Measurements from ENCODE around the gene FAM131C.

The FAM131C gene

DNA sequence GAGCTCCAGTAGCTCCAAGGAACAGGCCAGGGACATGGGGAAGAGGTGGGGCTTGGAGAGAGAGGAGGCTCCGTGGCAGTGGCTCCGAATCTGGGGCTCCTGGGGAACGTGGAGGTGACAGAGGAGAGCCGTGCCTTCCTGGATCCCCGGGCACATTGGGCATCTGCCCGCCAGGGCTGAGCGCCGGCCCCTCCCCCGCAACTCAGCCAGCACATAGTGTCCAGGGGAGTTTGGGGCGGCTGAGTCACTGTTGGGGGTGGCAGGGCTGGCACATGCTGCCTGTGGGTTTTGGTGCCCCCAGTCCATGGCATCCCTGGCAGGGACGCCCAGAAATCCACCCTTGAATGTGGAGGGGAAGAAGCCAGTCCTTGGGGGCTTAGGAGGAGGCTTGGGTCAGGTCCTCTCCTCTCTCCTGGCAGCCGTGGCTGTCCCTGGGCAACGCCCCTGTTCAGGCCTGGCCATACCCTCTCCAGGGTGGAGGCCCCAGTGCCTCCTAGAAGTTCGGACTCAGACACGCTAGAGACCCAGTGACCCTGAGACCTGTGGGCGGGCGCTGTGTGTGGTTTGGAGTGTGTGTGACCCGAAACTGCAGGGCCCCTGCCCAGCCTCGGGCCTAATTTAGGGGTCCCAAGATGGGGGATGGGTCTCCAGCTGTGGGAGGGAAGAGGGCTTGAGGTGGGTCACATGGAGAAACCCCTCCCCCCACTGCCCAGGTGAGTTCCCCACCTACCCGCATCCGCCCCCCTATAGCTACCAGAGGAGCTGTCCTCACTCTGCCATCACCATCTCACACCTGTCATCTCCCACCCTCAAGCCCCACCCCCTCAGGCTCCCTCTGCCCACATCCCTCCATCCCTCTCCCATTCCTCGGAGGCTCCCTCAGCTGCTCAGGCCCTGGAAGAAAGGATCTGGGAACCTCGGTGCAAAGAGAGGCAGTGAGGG lies 57.2 kb downstream of the FAM131C start:
- TF ChIP-seq, protein P1, sequence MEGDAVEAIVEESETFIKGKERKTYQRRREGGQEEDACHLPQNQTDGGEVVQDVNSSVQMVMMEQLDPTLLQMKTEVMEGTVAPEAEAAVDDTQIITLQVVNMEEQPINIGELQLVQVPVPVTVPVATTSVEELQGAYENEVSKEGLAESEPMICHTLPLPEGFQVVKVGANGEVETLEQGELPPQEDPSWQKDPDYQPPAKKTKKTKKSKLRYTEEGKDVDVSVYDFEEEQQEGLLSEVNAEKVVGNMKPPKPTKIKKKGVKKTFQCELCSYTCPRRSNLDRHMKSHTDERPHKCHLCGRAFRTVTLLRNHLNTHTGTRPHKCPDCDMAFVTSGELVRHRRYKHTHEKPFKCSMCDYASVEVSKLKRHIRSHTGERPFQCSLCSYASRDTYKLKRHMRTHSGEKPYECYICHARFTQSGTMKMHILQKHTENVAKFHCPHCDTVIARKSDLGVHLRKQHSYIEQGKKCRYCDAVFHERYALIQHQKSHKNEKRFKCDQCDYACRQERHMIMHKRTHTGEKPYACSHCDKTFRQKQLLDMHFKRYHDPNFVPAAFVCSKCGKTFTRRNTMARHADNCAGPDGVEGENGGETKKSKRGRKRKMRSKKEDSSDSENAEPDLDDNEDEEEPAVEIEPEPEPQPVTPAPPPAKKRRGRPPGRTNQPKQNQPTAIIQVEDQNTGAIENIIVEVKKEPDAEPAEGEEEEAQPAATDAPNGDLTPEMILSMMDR (IDR thresholded peaks at IDR 0.05; ENCODE audit: control insufficient read depth, extremely low read depth, insufficient read depth): no peak
- H3K4me3 ChIP-seq (ENCODE audit: low read depth, low read length): no peak overlapping the region
- DNase-seq (ENCODE audit: low read depth): no peak

DNA sequence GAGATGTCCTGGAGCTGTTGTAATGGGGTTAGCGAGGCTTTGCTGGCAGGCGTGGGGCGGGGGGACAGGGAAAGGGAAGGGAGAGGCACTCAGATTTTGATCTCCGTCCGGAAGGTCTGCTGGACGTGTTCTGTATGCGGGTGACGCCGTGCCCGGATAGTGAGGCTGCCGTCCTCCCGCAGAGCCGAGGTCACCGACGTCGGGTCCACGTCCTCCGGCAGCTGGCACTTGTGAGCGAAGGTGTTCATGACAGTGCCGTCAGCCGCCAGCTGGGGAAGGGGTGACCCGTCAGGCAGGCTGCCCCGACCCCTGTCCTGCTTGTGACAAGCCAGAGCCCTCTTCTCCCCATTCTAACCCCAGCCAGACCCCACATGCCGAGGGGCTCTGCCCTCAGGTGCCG lies 58.0 kb downstream of the FAM131C start:
- H3K4me3 ChIP-seq (ENCODE audit: low read depth, low read length): no peak overlapping the region
- TF ChIP-seq, protein P1 (IDR thresholded peaks at IDR 0.05; ENCODE audit: control insufficient read depth, extremely low read depth, insufficient read depth): no peak
- DNase-seq (ENCODE audit: low read depth): no peak

DNA sequence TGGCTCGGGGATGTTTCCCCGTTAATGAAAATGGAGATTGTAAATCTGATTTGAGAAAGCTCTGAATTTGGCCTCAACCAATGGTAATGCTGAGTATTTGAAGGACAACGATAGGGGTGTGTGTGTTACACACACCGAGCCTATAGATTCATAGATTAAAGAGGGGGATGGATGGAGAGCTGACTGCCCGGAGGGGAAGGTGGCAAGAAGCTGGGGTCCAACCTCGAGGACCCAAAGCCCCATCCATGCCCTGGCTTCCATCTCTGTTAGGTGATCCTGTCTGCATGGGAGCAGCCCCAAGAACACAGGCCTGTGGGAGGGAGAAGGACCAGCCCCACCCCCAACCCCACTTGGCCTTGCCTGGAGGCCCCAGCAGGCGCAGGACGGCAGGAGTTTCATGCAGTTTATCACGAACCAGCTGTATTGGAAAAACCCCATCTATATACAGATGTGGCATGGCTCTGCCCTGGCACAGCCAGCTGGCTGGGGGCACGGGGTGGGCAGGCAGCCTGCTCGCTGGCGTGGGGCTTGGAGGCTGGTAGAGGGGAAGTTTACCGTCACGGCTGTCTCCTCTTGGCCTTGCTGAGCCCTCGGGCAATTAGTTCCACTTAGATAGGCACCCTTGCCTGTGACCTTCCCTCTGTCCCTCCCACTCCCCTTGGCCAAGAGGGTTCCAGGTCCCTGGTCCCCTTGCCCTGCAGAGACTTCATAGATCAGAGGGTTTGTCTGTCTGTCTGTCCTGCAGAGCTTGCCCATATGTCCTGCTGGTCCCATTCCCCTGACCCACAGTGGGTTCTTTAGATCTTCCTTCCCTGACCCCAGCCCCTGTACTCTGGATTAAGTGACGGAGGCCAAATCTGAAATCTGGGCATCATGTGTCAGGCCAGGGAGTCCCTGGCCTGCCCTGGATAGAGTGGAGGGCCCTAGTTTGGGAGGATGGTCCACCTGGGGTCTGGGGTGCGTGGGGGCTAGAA lies 58.7 kb downstream of the FAM131C start:
- no peak for DNase-seq (ENCODE audit: low read depth)
- TF ChIP-seq, protein P1 (IDR thresholded peaks at IDR 0.05; ENCODE audit: control insufficient read depth, extremely low read depth, insufficient read depth): no peak
- H3K4me3 ChIP-seq (ENCODE audit: low read depth, low read length): no peak overlapping the region

DNA sequence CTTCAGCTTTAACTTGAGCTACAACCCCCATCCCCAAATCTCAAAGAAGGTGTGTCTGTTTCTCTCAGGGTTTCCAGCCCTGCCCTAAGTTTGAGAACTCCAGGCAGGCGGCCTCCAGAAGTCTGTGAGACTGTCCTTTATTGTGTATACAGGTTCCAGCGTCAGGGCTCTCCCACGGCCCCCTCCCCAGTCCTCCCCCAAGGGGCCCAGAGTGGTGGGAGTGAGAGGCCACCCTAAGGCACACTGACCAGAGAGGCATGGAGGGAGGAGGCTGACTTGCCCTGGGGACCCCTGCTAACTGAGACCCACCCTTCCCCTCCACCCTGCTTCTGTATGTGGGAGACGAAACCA lies 59.6 kb downstream of the FAM131C start:
- H3K4me3 ChIP-seq (ENCODE audit: low read depth, low read length): no peak overlapping the region
- DNase-seq (ENCODE audit: low read depth): no peak
- TF ChIP-seq, protein P1 (IDR thresholded peaks at IDR 0.05; ENCODE audit: control insufficient read depth, extremely low read depth, insufficient read depth): no peak

DNA sequence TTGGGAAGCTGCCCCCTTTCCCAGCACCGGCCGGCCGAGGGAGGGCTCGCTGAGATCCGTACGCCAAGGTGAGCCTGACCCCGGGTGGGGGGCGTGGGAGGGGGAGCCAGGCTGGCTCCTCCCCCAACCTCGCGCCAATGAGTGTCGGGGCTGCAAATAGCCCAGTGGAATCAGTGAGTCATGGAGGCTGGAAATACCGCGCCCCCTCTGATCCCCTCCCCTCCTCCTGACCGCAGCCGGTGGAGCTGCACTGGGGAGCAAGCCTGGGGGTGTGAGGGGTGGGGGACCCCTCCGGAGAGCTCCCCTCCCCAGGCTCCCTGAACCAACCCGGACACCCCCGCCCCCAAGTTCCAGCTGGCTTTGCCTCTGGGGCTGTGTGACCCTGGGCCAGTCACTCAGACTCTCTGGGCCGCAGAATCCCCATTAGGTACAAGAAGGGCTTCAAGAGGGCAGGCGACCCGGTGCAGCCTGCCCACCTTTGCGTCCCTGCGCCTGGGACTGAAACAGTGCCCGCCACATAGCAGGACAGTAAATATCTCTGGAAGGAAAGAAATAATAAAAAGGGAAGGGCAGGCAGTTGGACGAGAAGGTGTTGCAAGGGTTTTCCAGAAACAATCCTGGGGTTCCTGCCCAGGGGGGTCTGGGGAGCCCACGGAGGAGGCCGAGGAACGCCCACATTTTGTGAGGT lies 60.1 kb downstream of the FAM131C start:
- H3K4me3 ChIP-seq (ENCODE audit: low read depth, low read length): no peak overlapping the region
- DNase-seq (ENCODE audit: low read depth): no peak

More for the DNA sequence above, 60.1 kb downstream of the FAM131C start:
- TF ChIP-seq, protein P1 (IDR thresholded peaks at IDR 0.05; ENCODE audit: control insufficient read depth, extremely low read depth, insufficient read depth): no peak
